Stimulated activated CD8-positive, alpha-beta memory T cell treated with anti-CD3 and anti-CD28 coated beads, Interleukin-7, amount 100 ng/mL, for 4 hours (primary cell): ENCODE data around the gene ADGRG3.
A peak's percentile ranks its signal among the peaks of the same experiment; 100 is the strongest.
"Not testable (repeated sequence)": the region's sequence is repeated elsewhere in the genome, so short reads cannot be mapped to it uniquely, and the experiment has no call there.

Experiments used
- DNase-seq, 2 donors: peaks; one replicate each; pipeline ENCODE4 v3.0.0-alpha.2; 2020; ENCODE audit warnings: low read depth in 2 of 2

The ADGRG3 gene

DNA sequence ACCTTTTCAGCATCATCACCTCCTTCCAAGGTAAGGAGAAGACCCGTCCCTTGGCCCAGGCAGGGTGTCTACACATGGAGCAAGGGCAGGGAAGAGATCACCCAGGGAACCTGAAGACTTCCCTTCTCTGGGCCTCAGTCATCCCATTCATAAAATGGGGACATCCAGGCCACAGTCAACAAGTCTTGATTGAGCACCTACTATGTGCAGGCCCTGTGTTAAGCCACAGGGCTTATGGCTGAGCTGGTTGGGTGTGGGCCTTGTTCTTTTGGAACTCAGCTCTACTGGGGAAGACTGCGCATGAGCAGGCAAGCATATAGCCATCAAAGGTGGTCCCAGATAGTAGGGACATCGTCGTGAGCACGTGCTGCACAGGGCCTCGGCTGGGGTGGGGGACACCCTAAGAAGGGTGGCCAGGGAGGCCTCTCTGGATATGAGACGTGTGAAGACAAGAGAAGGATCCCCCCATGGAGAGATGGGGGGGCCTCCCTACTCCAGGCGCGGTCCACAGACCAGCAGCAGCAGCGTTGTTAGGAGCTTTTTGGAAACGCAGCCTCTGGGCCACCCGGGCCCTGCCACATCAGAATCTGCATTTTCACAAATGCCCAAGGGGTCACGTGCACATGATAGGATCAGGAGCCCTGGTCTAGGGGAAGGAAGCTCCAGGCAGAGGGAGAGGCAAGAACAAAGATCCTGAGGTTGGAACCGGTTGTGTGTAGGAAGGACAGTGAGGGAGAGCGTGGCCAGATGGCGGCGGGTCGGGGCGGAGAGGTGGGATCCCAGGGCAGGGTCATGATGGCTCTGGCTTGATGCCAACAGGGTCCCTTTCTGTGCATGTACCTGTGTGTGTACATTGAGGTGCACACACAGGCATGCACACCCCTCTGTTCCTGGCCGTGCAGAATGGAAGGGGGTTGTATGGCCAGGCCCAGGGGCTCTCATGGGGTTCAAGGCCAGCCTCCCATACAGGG, 5.9 kb upstream of the ADGRG3 start:
- DNase-seq = no peak

DNA sequence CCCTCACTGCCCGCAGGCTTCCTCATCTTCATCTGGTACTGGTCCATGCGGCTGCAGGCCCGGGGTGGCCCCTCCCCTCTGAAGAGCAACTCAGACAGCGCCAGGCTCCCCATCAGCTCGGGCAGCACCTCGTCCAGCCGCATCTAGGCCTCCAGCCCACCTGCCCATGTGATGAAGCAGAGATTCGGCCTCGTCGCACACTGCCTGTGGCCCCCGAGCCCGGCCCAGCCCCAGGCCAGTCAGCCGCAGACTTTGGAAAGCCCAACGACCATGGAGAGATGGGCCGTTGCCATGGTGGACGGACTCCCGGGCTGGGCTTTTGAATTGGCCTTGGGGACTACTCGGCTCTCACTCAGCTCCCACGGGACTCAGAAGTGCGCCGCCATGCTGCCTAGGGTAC, 4.7 kb upstream of the ADGRG3 start:
- DNase-seq = no peak

DNA sequence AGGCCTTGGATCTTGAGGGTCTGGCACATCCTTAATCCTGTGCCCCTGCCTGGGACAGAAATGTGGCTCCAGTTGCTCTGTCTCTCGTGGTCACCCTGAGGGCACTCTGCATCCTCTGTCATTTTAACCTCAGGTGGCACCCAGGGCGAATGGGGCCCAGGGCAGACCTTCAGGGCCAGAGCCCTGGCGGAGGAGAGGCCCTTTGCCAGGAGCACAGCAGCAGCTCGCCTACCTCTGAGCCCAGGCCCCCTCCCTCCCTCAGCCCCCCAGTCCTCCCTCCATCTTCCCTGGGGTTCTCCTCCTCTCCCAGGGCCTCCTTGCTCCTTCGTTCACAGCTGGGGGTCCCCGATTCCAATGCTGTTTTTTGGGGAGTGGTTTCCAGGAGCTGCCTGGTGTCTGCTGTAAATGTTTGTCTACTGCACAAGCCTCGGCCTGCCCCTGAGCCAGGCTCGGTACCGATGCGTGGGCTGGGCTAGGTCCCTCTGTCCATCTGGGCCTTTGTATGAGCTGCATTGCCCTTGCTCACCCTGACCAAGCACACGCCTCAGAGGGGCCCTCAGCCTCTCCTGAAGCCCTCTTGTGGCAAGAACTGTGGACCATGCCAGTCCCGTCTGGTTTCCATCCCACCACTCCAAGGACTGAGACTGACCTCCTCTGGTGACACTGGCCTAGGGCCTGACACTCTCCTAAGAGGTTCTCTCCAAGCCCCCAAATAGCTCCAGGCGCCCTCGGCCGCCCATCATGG, 4.0 kb upstream of the ADGRG3 start:
- DNase-seq = no peak

DNA sequence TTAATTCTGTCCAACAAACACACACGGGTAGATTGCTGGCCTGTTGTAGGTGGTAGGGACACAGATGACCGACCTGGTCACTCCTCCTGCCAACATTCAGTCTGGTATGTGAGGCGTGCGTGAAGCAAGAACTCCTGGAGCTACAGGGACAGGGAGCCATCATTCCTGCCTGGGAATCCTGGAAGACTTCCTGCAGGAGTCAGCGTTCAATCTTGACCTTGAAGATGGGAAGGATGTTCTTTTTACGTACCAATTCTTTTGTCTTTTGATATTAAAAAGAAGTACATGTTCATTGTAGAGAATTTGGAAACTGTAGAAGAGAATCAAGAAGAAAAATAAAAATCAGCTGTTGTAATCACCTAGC, 3.5 kb upstream of the ADGRG3 start:
- DNase-seq = no peak

DNA sequence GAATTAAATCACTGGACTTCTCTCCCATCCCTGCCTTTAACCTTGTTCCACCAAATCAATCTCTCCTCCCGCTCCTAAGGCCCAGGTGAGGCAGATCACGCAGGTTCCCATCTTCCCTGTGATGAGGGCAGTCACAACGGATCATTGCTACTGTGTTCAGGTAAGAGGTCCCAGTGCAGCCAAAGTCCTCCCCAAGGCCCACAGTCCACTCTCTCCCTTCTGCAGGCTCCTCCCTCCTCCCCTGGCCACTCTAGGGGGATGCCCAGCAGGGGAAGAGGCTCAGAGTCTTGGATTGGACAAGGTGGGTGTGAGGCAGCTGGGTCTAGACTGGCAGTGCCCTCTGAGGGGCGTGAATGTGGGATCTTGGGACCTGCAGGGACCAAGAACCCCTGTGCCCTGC, 2.6 kb upstream of the ADGRG3 start:
- no peak for DNase-seq

DNA sequence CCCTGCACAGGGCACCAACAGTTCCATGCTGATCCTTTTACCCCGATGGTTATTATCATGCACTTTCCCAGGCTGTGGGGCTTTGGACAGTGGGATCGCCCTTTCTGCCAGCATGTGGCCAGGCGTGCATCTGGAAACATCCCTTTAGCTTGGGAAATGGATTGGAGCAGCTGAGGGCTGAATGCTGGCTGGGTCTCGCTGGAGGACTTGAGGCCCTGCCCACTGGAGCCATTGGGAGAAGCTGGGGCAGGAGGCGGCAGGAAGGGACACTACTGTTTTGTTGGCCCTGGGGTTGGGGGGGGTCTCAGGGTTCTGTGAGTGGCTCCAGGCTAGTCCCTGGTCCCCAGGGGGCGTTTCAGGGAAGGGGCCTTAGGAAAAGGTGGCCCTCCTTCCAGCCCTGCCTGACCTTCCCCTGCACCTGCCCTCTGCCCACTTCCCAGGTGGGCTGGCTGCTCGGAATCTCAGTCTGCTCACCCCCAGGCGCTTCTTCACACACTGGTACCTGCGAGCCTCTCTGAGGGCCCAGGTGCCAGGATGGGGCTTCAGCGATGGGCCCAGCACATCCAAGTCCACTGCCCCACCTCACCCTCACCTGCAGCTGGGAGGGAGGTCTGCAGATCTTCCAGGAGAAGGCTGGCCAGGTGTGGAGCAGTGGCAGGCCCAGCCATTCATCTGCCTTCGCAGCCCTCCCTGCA, 1.6 kb upstream of the ADGRG3 start:
- DNase-seq = no peak

DNA sequence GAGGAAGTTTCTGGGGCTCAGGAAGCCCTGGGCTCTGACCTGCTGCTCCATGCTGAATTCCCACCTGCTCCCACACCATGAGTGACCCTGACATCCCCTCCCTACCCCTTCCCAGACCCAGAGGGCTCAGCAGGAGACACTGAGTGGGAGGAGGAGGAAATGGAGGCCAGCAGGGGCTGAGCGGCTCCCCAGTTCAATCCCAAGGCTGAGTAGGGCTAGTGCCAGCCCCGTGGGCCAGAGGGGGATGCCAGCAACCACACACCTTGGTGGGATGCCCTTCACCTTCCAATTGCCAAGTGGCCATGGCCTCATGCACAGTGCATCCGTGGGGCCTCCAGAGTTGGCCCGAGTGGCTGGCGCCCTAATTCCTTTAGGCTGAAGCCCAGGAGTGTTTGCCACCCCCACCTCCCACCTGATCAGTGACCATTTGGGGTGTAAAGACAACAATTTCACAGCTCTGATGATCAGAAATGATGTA, 1.0 kb upstream of the ADGRG3 start:
- no peak for DNase-seq

DNA sequence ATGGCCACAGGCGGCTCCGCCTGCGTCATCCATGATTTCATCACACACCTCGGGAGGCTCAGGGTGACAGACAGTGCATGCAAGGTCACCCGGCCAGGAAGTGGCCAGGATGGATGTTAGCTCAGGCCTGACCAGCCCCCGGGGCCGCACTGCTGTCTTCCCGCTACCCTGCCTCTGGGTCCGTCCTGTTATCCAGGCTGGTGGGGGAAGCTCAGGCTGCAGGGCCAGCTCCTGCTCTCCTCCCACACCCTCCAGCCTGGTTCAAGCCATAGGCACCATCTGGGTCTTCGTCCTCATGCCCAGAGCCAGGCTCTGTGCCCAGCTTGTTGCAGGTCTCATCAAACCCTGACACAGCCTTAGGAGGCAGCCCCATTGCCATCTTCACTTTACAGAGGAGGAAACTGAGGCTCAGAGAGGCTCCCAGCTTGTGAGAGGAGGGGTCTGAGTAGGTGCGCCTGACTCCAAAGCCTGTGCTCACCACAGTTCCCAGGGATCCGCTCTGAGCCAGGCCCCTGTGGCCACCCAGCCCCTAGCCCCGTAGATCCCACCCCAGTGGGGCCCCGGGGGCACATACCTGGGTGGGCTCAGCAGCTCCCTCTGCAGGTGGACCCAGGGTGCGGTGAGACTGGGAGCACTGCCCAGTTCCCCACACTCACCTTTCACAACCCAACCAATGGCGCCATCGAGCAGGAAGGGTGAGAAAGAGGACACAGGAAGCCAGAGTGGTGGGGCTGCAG, 412 bp upstream of the ADGRG3 start:
- peak in 1 of 2 donors; percentile 23 for DNase-seq

DNA sequence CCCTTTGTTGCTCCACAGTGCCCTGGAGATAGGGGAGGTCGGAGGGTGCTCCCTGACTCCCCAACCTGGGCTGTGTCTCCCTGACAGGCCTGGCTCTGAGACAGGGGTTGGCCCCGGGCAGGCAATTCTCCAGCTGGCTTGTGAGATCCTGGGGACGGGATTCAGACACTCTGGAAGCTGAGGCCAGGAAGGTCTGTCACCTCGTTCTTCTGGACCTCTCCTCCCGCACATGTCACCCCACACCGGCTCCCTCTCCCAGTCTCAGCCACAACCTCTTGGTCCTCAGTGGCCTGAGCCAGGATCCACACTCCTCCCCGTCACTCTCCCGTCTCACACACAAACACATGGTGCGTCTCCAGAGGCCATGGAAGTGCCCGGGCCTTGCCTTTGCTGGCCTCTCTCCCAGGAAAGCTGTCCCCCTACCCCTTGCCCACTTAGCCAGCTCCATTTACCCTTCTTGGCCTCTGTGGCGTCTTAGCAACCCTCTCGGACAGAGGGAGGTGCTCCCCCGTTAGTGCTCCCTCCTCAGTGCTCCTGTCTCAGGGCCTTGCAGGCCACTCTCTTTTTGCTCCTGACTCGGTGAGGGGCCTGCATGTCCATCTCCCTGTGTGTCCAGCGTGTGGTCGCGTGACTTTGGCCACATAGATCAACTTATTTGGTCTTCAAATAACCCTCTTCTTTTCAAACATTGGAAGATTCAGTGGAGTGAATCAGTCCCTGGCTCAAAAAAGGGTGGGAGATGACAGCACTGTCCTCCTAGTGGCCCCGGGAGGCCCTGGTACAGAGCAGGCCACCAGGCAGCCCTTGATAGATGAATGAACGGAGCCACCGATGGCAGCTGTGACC, 747 bp downstream of the ADGRG3 start:
- no peak for DNase-seq

DNA sequence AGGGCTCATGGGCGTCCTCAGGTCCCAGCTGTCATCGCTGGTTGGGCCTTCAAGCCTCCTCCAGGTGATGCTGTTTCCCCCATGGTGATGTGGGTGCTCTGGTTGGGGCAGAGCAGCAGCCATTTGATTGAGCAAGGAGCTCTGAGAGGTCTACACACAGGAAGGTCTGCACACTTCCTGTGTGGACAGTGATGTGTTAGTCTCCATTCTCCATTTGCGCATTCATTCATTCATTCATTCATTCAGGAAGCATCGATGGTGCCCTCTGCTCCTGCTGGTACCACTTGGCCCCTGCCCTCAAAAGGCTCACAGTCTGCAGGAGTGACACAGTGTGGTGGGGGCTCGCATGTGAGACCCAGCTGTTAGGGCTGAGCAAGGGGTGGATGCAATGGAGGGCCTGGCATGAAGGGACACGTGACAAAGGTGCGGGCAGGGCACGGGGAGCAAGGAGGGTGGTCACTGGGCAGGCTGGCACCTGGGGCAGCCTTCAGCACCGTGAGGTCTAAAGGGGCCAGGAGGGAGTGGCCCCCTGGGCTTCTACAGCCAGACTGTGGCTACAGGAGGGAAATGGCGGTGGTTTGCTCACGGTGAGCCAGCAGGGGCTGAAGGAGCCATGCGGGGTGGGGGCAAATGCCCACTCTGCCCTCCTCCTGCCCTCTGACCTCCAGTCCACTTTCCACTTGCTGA, 1.5 kb downstream of the ADGRG3 start:
- DNase-seq = no peak

DNA sequence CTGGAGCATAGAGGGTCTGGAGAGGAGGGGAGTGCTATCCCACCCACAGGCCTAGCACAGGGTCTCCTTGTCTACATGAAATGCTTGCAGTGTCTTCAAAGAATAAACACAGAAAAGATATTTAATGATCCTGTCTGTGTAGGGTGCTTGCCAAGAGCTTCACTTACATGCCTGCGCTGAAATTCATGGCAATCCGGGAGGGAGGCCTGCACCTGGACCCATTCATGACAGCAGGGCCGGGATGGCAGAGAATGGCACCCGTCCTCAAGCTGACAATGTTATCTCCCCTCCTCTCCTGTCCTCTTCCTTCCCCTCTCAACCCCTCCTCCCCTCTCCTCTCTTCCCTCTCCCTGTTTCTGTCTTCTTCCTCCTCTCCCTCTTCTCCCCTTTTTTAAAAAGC, 2.1 kb downstream of the ADGRG3 start:
- no peak for DNase-seq

DNA sequence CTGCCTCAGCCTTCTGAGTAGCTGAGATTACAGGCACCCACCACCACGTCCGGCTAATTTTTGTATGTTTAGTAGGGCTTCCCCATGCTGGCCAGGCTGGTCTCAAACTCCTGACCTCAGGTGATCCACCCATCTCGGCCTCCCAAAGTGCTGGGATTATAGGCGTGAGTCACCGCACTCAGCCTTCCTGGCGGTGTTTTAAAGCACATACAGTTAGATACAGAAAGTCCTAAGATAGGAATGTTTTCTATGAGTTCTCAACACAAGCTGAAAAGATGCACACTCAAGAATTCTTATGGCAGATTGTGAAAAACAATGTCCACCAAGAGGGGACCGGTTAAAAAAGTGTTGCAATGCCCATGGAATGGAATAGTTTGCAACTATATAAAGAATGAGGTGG, 3.3 kb downstream of the ADGRG3 start:
- DNase-seq = not testable (repeated sequence)

DNA sequence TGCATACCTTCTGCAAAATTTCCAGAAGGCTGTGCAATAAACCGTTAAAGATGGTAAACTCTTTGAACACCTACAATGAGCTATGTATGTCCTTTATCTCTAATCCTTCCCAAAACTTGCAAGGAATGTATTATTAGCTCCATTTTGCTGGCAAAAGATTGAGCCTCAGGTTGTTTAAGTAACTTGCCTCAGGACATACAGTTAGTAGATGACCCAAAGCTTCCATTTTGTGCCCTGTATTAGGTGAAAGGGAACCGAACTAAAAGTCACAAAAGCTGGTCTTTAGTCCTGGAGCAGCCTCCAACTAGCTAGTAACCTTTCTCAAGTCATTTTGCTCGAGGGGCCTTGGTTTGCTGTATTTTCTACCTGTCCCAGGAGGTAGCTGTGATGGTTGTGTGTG, 4.3 kb downstream of the ADGRG3 start:
- DNase-seq = no peak

DNA sequence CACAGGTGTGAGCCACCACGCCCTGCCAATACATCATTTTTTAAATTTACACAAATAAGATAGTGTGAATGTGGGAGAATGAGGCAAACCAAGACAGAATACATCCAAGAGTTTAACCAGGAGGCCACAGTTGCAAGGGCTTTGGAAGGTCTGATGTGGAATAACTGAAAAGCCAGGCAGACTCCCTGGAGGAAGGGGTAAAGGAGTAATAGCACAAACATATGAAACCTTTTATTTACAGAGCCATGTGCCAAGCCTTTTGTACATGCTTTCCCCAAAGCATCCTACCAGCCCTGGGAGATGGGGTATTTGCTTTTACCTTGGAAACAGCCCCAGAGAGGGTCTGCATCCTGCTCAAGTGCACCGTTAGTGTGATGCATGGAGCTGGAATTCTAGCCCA, 4.7 kb downstream of the ADGRG3 start:
- no peak for DNase-seq

DNA sequence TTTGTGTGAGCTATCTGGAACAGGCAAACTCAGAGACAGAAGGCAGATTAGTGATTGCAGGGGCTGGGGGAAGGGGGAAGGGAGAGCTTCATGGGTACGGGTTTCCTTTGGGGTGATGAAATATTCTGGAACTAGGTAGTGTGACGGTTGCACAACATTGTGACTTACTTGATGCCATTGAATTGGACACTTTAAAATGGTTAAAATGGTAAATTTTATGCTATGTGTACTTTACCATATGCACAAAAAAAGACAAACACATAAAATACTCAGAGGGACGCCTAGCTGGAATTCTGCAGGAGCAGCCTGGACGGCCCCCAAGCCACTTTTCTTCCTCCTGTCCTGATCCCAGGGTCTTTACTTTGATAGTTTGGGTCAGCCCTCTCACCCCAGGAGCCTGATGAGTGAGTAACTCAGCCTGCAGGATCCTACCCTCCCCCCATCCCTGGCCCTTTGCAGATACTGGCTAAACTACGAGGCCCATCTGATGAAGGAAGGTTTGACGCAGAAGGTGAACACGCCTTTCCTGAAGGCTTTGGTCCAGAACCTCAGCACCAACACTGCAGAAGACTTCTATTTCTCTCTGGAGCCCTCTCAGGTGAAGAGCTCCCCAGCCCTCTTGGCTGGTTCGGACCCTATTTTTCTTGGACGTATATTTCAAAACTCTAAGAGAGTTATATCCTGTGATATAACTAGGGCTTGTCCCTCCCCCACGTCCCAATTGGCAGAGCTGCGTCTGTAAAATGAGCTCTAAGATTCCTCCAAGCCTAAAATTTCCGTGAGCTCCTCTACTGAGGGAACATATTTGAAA, 7.8 kb downstream of the ADGRG3 start:
- DNase-seq = no peak

DNA sequence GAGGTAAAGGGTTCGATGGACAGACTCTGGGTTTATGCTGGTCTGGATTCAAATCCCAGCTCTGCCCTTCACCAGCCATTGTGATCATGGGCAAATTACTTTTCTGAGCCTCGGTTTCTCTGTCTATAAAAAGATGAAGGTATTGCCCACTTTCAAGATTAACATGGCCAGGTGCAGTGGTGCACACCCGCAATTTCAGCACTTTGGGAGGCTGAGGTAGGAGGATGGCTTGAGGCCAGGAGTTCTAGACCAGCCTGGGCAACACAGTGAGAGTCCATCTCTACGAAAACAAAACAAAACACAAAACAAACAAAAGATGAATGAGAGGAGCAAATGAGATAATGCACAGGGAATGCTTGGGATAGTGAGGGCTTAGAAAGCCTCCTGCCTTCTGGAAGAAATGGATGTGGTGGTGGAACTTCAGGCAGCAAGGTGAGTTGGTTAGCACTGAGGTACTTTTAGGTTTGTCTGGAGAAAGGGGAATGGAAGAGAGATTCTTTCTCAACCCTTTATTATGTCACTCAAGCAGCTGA, 8.5 kb downstream of the ADGRG3 start:
- no peak for DNase-seq

DNA sequence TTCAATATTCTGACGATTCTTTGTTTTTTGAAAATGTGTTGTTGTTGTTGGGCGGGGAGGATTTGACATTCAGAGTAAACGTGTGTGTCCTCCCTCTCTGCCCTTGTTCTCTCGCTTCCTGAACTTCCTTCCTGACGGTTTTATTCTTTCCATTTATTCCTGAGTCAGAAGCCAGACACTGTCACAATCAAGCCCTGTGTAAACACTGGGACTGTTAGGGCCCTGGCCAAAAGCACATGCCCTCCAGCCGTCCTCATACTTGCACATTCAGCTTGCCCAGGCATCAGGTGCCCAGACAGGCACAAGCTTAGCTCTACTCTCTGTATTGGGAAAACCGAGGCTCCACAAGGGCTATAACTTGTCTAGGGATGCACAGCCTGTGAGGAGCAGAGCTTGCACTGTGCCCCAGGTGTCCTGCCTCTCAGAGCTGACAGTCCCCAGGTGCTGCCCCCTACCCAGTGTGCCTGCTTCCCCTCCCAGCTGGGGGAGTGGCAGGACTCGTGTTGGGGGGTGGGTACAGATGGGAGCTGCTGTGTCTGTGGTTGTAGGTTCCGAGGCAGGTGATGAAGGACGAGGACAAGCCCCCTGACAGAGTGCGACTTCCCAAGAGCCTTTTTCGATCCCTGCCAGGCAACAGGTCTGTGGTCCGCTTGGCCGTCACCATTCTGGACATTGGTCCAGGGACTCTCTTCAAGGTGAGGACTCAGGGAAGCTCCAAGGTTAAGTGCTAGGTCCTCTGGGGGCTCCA, 9.7 kb downstream of the ADGRG3 start:
- no peak for DNase-seq

DNA sequence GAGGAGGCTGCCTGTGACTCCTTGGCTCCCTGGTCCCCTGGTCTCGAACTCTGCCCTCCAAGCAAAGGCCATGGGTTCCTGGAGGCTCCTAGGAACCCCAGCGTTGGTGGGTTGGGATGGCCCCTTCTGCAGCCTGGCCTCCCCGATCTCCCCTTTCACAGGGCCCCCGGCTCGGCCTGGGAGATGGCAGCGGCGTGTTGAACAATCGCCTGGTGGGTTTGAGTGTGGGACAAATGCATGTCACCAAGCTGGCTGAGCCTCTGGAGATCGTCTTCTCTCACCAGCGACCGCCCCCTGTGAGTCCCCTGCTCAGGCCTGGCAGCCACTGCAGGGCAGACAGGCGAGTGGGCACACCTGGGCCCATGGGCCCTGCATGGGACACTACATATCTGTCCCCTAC, 10.9 kb downstream of the ADGRG3 start:
- no peak for DNase-seq
